Prostate gland (tissue), 2 donors: ENCODE results near the gene ST6GAL1.

ENCODE experiments used
- CTCF ChIP-seq, 4 experiments: fragments of 200-600 bp in 2 of 4; fragments of 450-650 bp in 2 of 4; sonication (generic) in 2 of 4; IDR thresholded peaks; 1 replicate in 3 of 4; 2 replicates in 1 of 4; pipeline ENCODE4 v1.5.1; 2016 to 2019; ENCODE audit warnings: antibody characterized with exemption in 4 of 4, mild to moderate bottlenecking in 2 of 4, moderate library complexity in 2 of 4
- POLR2A ChIP-seq: fragments of 450-650 bp; IDR thresholded peaks from one replicate; pipeline ENCODE4 v1.6.1; 2016; ENCODE audit warnings: antibody characterized with exemption, mild to moderate bottlenecking

DNA sequence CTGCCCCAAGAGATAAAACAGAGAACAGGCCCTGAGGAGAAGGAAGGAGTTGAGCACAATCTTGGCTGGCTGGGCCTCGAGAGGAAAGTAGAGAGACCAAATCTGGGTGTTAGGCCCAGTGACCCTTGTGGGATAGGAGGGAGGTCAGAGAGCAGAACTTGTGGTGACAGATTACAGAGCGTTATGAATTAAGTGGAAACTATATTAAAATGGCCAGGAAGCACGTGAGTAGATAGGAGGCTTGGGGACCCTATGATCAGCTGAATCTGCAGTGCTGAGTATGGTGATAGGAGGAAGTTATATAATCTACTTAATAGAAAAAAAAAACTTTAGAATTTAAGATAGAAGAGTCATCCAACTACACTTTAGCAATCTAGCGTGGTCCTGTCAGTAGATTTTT, 30.0 kb downstream of the ST6GAL1 start:
- no peak for TF ChIP-seq CTCF (IDR thresholded peaks at IDR 0.05)
- no peak for TF ChIP-seq POLR2A
